IPS-18a (cell line): ENCODE results near the gene PHF21A.
A peak's percentile ranks its signal among the peaks of the same experiment; 100 is the strongest.

Experiments used
- H3K27ac ChIP-seq: one replicate; pipeline ENCODE4 v1.5.1; 2013; ENCODE audit warnings: low read length
- H3K27me3 ChIP-seq: one replicate; pipeline ENCODE4 v1.6.1; 2013; ENCODE audit warnings: mild to moderate bottlenecking, low read length; ENCODE audit not compliant: control insufficient read depth, insufficient read depth
- H3K36me3 ChIP-seq: one replicate; pipeline ENCODE4 v1.6.1; 2013; ENCODE audit warnings: low read depth, low read length; ENCODE audit not compliant: control insufficient read depth
- H3K4me1 ChIP-seq: one replicate; pipeline ENCODE4 v1.6.1; 2013; ENCODE audit warnings: low read depth, low read length; ENCODE audit not compliant: control insufficient read depth
- H3K4me3 ChIP-seq: one replicate; pipeline ENCODE4 v1.5.1; 2013; ENCODE audit warnings: low read length
- H3K9ac ChIP-seq: one replicate; pipeline ENCODE4 v1.6.1; 2013; ENCODE audit warnings: mild to moderate bottlenecking, low read length, moderate library complexity
- H3K9me3 ChIP-seq: one replicate; pipeline ENCODE4 v1.6.1; 2013; ENCODE audit warnings: low read depth, low read length; ENCODE audit not compliant: control insufficient read depth

The PHF21A gene

DNA sequence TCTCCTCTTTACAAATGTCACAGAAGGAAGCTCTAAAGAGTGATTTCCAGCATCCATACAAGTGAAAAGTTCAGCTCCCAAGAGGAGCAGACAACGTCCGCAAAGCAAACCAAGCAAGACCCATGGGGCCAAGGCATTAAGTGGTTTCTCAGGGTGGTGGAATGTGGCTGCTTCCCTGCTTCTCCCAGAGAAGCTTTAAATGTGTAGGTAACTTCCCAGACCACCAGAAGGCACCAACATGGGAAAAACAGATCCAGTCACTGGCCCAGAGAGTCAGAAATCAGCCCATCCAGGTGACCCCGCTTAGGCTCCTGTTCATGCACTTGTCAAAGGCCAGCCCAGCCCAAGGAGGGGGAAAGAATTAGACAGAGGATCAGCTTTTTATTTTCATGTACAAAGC, 13.3 kb upstream of the PHF21A start:
- H3K4me1 ChIP-seq, result peaks cover 3% of the 10 kb centered on the region
- H3K27ac ChIP-seq, result no peak overlapping the region
- no peak overlapping the region for H3K9ac ChIP-seq
- H3K9me3 ChIP-seq, result no peaks in the 10 kb centered on the region
- no peaks in the 10 kb centered on the region for H3K36me3 ChIP-seq
- no peak overlapping the region for H3K4me3 ChIP-seq
- H3K27me3 ChIP-seq, result no peaks in the 10 kb centered on the region

GRCh38 chr11:46134061-46134460, 12.8 kb upstream of the PHF21A start:
- Histone ChIP-seq H3K9ac (no peak overlapping the region), H3K27ac (no peak overlapping the region), H3K36me3 (no peaks in the 10 kb centered on the region)

DNA sequence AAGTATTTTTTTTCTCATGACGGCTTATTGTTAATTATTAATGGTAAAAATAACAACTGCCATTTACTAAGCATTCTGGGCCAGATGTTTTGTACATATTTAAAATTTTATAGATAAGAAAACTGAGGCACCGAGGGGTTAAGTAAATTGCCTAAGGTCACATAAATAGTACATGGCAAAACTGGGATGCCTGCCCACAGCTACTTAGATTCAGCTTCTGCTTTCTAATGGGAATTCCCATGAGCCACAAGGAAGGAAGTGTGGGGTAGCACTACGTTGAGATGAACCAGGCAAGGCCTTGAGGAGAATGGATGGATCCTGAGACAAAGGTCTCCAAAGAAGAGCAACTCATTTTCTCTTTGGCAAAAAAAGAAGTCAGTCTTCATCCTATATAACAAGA, 11.9 kb upstream of the PHF21A start:
- Histone ChIP-seq H3K4me3 (no peak overlapping the region), H3K27ac (no peak overlapping the region), H3K36me3 (no peaks in the 10 kb centered on the region), H3K9me3 (no peaks in the 10 kb centered on the region), H3K27me3 (no peaks in the 10 kb centered on the region), H3K9ac (no peak overlapping the region), H3K4me1 (peaks cover 3% of the 10 kb centered on the region)

More at GRCh38 chr11:46134061-46134460, 12.8 kb upstream of the PHF21A start:
- Histone ChIP-seq H3K4me1 (peaks cover 3% of the 10 kb centered on the region), H3K4me3 (no peak overlapping the region), H3K27me3 (no peaks in the 10 kb centered on the region), H3K9me3 (no peaks in the 10 kb centered on the region)

DNA sequence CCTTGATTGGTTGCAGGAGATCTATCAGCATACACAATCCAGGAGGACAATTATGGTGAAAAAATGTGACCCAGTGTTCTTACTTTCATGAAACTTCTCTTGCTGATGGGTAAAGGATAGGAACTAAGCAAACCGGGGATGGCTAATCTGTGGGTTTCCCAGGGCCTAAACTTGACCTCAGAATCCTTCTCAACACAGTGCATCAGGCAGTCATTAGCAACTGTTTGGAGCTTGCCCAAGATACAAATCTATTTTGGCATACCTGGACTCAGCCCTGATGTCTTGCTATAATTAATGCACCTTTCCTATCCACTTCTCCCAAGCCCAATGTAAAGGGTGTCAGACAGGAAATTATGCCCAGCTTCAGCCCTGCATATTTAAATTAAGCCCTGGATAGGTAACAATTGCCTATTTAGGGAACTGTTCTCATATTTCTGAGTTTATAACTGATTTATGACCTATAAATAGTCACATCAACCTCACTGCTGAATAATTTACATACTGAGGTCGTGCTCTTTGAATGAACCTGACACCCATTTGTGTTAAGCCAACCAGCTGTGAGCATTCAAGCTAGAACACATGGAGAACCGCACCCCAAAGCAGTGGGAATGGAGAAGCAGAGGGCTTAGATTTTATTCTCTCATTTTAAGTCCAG, 9.2 kb upstream of the PHF21A start:
- Histone ChIP-seq H3K36me3 (no peaks in the 10 kb centered on the region), H3K4me3 (no peak overlapping the region), H3K9me3 (no peaks in the 10 kb centered on the region), H3K27ac (no peak overlapping the region), H3K27me3 (no peaks in the 10 kb centered on the region), H3K9ac (no peak overlapping the region), H3K4me1 (peaks cover 7% of the 10 kb centered on the region)

- H3K4me3 ChIP-seq, result no peak overlapping the region
- no peaks in the 10 kb centered on the region for H3K36me3 ChIP-seq
- no peak overlapping the region for H3K27ac ChIP-seq
- no peaks in the 10 kb centered on the region for H3K9me3 ChIP-seq
- peaks cover 5% of the 10 kb centered on the region for H3K4me1 ChIP-seq
- H3K9ac ChIP-seq, result no peak overlapping the region
- no peaks in the 10 kb centered on the region for H3K27me3 ChIP-seq
Measured at GRCh38 chr11:46129133-46129532, 7.9 kb upstream of the PHF21A start.

DNA sequence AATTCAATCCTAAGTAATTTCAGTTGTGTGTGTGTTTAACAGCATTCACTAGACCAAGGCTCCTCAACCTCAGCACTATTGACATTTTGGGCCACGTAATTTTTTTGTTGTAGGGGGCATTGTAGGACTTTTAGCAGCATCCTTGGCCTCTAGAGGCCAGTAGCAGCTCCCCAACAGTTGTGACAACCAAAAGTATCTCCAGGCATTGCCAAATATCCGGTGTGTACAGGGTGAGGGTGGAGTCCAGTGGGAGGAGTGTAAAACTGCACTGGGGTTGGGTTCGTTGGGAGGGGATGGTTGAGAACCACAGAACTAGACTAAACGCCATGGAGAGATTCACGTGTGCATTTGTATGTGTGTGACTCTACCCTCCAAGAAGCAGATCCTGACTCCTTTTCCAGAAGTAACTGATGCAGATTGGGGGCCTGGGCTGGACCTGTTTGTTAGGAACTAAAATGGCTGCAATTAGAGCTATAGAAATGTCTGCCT, 5.9 kb upstream of the PHF21A start:
- no peaks in the 10 kb centered on the region for H3K9me3 ChIP-seq
- H3K4me3 ChIP-seq, result no peak overlapping the region
- no peak overlapping the region for H3K9ac ChIP-seq
- no peaks in the 10 kb centered on the region for H3K27me3 ChIP-seq
- no peak overlapping the region for H3K27ac ChIP-seq
- peaks cover 12% of the 10 kb centered on the region for H3K4me1 ChIP-seq
- H3K36me3 ChIP-seq, result no peaks in the 10 kb centered on the region

DNA sequence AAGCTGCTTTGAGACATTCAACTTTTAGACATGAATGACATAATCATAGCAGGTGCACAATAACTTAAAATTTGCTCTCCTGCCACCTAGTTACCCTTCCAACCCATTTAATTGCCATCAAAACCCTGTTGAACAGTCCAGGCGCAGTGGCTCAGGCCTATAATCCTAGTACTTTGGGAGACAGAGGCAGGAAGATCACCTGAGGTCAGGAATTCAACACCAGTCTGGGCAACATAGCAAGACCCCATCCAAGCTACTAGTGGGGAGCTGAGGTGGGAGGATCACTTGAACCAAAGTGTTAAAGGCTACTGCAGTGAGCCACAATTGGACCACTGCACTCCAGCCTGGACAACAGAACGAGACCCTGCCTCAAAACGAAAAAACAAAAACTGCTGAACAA, 4.0 kb upstream of the PHF21A start:
- Histone ChIP-seq H3K9me3 (no peaks in the 10 kb centered on the region), H3K27me3 (no peaks in the 10 kb centered on the region), H3K9ac (no peak overlapping the region), H3K27ac (no peak overlapping the region), H3K36me3 (no peaks in the 10 kb centered on the region), H3K4me3 (no peak overlapping the region), H3K4me1 (peaks cover 12% of the 10 kb centered on the region)

DNA sequence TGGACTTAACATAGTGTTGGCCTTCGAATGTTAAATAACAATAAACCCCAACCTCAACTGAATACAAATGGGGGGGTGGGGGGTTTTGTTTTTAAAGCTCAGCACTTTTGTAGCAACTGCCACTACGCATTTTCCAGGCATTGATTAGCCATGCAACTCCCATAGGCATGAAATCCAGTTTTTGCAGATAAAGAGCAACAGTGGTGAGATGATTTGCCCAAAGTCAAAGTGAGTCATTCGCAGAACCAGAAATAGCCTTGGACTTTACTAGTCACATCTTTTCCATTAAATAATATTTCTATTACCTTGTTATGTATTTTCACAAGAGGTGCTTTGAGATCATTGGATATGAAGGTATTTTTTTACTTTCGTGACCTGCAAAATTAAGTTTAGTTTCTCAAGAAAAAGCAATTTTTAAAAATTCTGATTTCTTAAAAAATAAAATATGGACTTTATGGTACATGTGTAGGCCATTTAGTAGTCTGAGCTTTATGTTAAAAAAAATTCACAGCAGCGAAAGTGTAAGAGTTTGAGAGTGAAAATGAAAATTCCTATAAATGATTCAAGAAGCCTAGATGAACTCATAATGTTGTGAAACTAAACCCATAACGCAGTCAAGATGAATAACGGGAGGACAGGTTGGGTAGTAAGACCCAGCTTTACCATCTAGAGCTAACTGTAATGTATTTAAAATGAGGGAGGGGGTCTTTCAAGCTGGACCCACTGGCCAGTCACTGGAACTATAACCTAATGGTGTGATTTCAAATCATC, 1.9 kb upstream of the PHF21A start:
- no peak overlapping the region for H3K27ac ChIP-seq
- no peaks in the 10 kb centered on the region for H3K36me3 ChIP-seq
- no peaks in the 10 kb centered on the region for H3K27me3 ChIP-seq
- no peaks in the 10 kb centered on the region for H3K9me3 ChIP-seq
- peak overlapping the region; percentile 7 for H3K9ac ChIP-seq
- H3K4me1 ChIP-seq, result peaks cover 23% of the 10 kb centered on the region
- peak overlapping the region; percentile 83 for H3K4me3 ChIP-seq

GRCh38 chr11:46121724-46122477, 647 bp upstream of the PHF21A start:
- Histone ChIP-seq H3K9ac (peak overlapping the region; percentile 86), H3K27ac (peak overlapping the region; percentile 80), H3K36me3 (no peaks in the 10 kb centered on the region), H3K9me3 (no peaks in the 10 kb centered on the region), H3K4me3 (peak overlapping the region; percentile 83), H3K27me3 (no peaks in the 10 kb centered on the region), H3K4me1 (peaks cover 30% of the 10 kb centered on the region)

DNA sequence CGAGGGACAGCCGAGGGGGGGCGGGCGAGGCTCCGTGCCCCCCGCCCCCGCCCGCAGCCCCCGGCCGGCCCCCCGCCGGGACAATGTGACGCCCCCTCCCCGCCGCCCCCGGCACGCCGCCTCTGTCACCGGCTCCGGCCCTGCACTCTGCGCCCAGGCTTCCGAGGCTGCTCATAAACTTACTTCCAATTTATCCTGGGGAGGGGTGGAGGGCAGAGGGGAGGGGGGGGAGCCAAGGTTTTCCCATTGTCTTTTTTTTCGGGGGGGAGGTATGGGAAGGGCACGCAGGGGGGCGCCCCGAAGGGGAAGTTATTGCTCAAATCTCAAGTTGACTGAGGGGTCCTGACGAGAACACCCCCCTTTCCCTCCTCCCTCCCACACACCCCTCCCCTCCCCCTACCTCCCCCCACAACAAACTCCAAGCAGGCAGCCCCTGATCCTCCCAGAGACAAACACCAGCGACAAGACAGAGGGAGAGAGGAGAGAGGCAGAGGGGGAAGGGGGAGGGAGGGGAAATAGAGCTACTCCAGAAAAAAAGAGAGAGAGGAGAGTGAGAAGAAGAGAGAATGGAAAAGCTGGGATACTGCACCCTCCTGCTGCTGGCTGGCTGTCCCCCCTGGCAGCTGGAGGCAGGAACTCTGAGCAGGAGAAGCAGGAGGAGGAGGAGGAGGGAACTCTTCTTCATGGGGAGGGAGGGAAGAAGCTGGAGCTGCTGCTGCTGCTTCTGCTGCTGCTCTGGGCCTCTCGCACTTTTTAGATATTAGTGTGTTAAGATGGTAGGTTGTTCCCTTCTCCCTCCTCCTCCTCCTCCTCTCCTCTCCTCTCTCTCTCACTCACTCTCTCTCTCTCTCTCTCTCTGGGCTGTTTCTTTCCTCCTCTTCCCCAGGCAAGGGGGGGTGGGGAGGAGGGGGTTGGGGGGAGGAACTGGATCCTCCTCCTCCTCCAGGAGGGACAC, 631 bp downstream of the PHF21A start:
- peak overlapping the region; percentile 71 for H3K27ac ChIP-seq
- peak overlapping the region; percentile 39 for H3K9ac ChIP-seq
- H3K36me3 ChIP-seq, result no peaks in the 10 kb centered on the region
- no peaks in the 10 kb centered on the region for H3K9me3 ChIP-seq
- H3K4me3 ChIP-seq, result peak overlapping the region; percentile 73
- peaks cover 30% of the 10 kb centered on the region for H3K4me1 ChIP-seq
- H3K27me3 ChIP-seq, result no peaks in the 10 kb centered on the region
